GM19035 (cell line): ENCODE data around the gene IL25.
"Not testable (repeated sequence)": the region's sequence is repeated elsewhere in the genome, so short reads cannot be mapped to it uniquely, and the experiment has no call there.

Source experiments
- ATAC-seq: cut with Tn5 transposase; IDR thresholded peaks from one replicate; pipeline ENCODE4 v1.9.1; 2021; ENCODE audit not compliant: unreplicated experiment

Gene IL25

GRCh38 chr14:23372509-23372908 lies at the start of gene IL25:
Gene IL25, plus strand, starts transcription at chr14:23372809.
- no peak for ATAC-seq

GRCh38 chr14:23323838-23324454 lies 48.7 kb upstream of the IL25 start:
- ATAC-seq: no peak

DNA sequence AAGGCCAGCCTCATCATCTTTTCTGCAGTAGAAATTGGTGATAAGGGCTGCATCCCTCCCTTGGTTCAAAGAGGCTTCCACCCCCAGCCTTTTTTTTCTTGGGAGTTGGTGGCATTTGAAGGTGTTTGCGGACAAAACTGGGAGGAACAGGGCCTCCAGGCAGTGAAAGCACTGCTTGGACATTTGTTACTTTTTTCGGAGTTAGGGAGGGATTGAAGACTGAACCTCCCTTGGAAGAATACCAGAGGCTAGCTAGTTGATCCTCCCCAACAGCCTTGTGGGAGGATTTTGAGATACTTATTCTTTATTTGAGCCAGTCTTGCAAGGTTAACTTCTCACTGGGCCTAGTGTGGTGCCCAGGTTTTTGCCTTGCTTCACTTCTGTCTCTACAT lies 48.2 kb upstream of the IL25 start:
- ATAC-seq: no peak

- ATAC-seq: no peak
These were observed 47.6 kb upstream of the IL25 start for GRCh38 chr14:23324993-23325392.

DNA sequence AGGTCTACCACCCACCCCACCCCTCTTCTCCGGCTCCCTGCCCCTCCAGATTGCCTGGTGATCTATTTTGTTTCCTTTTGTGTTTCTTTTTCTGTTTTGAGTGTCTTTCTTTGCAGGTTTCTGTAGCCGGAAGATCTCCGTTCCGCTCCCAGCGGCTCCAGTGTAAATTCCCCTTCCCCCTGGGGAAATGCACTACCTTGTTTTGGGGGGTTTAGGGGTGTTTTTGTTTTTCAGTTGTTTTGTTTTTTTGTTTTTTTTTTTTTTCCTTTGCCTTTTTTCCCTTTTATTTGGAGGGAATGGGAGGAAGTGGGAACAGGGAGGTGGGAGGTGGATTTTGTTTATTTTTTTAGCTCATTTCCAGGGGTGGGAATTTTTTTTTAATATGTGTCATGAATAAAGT lies 46.9 kb upstream of the IL25 start:
- not testable (repeated sequence) for ATAC-seq

DNA sequence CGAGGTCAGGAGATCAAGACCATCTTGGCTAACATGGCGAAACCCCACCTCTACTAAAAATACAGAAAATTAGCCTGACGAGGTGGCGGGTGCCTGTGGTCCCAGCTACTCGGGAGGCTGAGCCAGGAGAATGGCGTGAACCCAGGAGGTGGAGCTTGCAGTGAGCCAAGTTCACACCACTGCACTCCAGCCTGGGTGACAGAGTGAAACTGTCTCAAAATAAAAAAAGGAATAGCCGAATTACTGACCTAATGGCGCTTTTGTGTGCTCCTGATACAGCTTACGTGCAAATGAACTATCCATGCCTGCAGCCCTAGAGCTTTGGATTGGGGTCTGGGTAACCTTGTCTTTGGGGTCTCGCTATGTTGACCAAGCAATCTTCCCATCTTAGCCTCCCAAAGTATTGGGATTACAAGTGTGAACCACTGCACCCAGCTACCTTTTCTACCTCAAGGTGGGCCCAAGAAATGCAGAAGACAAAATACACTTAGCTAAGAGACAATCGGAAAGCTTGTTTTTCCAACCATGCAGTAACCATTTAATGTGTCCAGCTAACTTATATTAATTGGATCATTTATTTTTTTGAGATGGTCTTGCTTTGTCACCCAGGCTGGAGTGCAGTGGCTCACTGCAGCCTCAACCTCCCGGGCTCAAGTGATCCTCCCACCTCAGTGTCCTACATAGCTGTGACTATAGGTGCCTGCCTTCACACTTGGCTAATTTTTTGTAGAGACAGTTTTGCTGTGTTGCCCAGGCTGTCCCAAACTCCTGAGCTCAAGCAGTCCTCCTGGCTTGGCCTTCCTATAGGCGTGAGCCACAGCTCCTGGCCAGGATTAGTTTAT lies 45.9 kb upstream of the IL25 start:
- ATAC-seq: no peak

GRCh38 chr14:23327947-23328744 lies 44.5 kb upstream of the IL25 start:
- ATAC-seq: no peak

DNA sequence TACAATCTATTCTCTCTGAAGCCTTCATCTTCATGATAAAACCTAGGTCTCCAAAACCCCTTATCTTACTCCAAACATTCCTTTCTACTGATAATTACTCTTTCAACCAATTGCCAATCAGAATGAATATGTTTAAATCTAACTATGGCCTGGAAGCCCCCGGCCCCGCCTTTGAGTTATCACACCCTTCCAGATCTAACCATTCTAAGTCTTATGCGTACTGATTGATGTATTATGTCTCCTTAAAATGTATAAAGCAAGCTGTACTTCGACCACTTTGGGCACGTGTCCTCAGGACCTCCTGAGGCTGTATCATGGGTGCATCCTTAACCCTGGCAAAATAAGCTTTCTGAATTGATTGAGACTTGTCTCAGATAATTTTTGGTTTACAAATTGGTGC lies 37.0 kb upstream of the IL25 start:
- ATAC-seq: no peak

DNA sequence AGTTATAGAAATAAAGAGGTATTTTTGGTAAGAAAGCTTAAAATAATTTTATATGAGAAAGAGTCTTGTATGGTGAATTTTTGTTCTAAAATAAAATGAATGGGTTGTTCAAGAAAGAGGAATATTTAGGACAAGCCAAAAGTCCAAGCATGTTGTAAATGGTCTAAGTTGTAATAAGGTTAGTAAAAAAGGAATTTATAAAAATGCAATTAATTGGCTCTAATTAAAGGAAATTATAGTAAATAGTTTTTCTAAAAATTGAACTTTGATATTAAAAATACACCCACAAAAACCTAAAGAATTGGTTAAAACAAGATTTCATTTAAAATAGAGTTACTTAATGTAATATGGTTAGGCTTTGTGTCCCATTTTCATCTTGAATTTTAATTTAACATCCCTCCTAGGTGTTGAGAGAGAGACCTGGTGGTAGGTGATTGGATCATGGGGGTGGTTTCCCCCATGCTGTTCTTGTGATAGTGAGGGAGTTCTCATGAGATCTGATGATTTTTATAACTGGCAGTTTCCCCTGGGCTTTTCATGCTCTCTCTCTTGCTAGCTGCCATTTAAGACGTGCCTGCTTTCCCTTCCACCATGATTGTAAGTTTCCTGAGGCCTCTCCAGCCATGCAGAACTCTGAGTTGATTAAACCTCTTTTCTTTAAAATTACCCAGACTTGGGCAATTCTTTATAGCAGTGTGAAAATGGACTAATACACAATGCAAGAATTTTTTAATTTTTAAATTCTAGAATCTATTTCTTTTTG lies 32.9 kb upstream of the IL25 start:
- no peak for ATAC-seq

- no peak for ATAC-seq
These were observed 28.1 kb upstream of the IL25 start for GRCh38 chr14:23344481-23344880.

- ATAC-seq: no peak
These were observed 26.5 kb upstream of the IL25 start for GRCh38 chr14:23345987-23346692.

GRCh38 chr14:23346693-23347405 lies 25.8 kb upstream of the IL25 start:
- ATAC-seq: no peak

GRCh38 chr14:23347406-23348296 lies 25.0 kb upstream of the IL25 start:
- no peak for ATAC-seq

DNA sequence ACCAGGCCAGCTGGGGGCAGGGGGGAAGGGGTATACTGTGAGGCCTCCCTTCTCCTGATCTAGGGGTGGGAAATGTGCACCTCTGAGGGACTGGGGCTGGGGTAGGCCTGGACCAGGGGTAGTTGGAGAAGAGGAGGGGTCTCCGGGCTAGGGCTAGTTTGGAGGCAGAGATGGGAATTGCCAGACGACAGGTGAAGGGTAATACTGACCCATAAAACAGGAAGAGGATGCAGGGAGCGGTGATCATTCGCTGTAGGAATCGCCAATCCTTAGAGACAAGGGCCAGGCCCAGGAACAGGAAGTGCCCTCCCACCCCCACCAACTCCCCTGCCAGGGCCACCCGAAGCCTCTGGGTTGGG lies 24.3 kb upstream of the IL25 start:
- ATAC-seq: no peak

GRCh38 chr14:23349156-23349845 lies 23.3 kb upstream of the IL25 start:
- ATAC-seq: no peak

DNA sequence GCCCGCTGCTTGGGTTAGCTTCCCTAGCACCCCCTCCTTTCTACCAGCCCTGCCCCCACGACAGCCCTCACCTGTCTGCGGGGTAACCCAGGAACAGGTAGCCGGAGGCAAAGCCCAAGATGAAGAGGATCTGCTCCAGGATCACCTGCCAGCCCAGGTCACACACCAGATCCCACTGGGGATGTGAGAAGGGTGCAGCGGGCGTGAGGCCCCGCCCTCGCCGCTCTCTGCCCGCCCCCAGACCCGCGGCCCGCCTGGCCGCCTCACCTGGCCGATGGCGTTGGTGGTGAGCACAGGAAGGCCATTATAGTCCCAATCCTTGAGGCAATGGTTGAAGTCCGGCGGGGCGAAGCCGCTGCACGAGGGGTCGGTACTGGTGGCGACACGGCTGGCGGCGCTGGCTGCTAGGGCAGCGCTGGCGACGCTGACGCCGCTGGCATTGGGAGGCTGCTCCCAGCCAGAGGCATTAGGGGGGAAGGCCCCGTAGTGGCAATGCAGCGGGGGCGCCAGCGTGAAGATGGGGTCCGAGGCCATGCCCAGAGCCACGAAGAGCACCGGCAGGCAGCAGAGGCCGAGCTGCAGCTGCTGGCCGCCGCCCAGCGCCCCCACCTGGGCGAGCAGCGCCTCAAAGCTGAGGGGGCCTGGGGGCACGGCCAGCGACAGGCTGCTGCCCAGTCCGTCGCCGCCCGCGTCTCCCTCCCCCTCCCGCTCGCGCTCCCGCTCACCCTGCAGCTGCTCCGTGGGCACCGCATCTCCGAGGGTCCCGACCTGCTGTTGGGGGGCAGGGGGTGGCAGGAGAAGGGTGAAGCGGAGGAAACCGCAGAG lies 20.7 kb upstream of the IL25 start:
- ATAC-seq: no peak
